HG03060 (cell line): Measurements from ENCODE around the gene GDF10.

Source experiments
- ATAC-seq: cut with Tn5 transposase; IDR thresholded peaks from one replicate; pipeline ENCODE4 v1.9.1; 2021; ENCODE audit warnings: low read depth, moderate number of reproducible peaks; ENCODE audit not compliant: unreplicated experiment

The GDF10 gene

GRCh38 chr10:47299611-47300428 is at the start of gene GDF10:
GDF10 (plus strand) TSS chr10:47300197; CDS start chr10:47300652, 455 bp downstream.
- ATAC-seq = no peak

DNA sequence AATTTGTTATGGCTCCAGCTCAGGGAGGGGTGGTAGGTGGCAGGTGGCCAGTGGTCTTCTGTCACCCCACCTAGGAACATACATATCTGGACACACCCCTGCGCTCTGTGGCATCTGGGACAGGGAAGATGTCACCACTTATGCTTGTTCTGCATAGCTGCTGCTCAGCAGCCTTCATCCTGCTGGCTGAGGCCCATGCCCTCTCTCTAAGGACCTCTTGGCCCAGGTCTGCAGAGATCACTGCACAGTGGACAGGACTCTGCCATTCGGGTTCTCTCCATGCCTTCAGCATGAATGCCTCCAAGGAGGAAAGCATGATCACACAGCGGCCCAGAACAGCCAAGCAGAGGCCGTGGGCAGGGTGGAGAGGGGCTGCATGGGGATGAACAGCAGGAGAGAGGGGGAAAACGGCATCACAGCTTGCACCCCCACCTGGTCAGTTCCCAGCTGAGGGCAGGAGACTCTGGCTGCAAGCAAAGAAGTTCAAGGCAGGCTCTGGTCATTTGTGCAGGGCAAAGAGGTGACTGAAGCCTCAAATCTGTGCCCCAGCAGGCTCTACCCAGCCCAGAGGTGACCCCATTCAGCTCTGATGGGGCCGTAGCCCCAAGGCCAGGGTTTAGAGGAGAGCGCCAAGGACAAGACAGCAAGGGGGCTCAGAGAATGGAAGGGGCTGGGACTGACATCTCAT is 47.8 kb upstream of the GDF10 start:
- ATAC-seq = no peak

DNA sequence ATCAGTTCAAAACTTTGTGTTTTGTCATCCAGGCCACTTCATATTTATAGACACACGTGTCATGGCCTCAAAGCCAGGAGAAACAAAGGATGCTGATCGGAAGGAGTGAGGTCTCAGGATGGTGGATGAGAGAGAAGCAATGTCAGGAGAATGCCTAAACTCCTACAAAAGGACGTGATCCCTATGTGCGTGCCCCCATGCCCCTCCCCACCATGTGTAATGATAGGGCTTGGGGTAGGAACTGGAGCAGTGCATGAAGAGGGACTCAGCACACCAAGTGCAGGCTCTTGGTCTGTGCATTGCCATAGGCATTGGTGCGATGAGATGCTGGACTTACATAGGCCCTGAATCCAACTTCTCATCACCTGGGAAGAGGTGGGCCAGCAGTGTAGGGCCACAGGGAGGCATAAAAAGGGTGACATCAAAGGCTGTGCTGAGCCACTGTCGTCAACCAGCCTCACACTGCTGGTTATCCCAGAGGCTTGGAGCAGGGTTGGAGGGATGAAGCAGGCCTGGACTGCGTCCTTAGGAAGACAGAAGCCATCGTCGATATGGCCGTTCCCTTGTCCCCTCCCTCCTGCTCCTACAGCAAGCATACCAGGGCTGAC is 46.9 kb upstream of the GDF10 start:
- no peak for ATAC-seq

DNA sequence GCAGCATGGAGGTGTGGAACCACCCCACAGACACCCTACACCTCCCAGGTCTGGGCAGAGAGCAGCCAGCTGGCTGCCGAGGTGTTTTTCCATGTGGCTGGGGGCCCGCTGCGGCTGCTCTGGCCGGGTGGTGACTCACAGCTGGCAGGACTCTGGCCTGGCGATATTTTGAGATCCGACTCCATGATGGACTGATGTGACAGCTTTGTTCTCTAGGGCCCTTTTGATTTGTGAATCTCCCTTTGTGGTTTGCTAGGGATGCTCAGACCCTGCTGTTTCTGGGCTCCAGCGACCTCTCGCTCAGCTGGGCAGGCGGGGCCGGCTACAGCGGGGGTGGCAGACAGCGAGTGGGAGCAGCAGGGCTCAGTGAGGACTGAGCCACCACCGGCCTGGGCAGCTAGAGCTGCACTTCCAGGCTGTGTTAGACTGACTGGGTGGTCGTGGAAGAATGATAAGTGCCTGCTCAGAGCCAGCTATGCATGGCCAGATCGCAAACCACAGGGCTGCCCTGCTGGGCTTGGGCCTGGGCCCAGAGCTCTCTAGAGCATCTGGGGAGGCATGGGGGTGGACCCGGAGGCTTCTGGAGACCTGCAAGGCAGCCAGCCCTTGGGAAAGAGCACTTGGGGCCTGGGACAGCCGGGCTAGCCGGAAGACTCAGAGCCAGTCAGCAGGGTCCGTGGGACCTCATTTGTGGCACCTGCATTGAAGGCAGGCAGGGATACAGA is 46.2 kb upstream of the GDF10 start:
- no peak for ATAC-seq

DNA sequence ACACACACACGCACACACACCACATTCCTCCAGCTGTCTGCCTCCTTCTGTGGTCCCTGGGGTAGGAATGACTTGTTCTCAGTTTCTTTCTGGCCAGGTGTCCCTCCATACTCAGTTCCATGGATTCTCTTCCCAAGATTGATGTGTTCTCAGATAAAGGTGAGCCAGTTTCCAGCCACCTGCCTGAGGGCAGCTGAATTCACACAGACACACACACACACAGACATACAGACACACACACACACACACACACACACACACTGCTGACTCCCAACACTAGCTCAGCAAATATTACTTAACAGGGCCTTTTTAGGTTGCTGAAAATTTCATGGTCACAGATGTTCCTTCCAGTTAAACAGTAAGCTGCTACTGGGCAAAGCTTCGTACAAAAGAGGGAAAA is 45.4 kb upstream of the GDF10 start:
- ATAC-seq = no peak

GRCh38 chr10:47255033-47255813 is 44.8 kb upstream of the GDF10 start:
- no peak for ATAC-seq

DNA sequence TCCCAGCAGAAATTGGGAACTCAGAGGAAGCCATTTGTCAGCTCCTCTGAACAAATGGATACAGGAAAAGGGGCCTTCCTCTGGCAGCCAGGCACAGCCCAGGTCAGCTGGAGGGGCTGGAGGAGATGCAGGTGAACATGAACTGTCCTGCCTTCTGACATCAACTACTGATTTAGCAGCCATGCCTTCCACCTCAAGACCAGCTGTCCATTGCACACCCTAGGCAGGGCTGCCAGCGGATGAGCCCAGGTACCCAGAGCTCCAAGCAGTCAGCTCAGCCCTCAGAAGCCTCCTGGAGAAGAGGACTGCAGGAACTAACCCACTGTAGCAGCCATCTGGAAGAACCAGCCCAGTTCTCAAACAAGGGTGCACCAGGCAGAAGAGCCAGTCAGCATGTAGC is 44.1 kb upstream of the GDF10 start:
- no peak for ATAC-seq

- ATAC-seq = no peak
These were observed 43.2 kb upstream of the GDF10 start for GRCh38 chr10:47256751-47257336.

DNA sequence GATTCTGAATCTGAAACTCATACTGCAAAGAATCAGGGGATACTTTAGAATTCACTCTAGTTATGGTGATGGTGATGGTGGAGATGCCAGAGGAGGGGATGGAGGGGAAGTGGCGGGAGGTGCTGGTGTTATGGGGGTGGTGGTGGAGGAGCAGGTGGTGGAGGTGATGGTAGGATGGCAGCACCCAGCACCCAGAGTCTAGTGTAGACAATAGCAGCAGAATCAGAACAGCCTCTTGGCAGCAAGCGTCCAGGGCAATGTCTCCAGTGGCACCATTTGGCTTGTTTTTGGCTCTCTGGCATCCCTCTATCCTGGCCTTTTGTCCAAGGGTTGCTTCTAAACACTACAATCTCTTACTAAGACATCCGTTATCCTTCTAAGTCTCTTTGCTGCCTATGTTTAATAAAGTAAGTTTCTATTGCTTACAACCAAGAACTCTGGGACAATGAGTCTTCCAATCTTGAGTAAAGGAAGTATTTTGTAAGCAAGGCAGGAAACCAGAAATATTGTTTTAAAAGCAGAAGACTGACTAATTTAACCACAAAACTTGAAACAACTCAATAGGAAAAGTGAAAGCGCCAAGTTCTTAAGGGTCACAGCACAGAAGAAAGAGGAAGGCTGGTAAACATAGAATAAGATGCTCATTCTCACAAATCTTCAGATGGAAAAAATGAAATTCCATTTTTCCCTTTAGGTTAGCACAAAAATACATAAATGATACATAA is 42.4 kb upstream of the GDF10 start:
- no peak for ATAC-seq

DNA sequence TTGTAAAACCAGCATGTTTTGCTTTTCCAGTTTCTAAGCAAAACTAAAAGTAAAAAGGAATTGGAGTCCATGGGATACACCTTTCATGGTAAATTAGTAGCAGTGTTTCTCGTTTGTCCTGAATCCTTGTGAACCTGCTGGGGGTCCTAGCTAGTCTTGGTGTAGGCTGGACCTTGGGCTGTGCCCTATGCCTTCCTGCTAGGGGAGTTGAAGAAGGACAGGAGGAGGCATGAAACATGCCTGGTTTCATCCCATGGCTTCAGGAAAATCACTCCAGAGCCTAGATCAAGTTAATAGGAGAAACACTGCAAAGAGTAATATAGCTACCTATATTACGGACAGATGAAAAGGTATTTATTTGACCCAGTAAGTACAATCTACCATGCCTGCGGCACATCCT is 41.1 kb upstream of the GDF10 start:
- ATAC-seq = no peak

GRCh38 chr10:47259466-47259865 is 40.5 kb upstream of the GDF10 start:
- ATAC-seq = no peak

- no peak for ATAC-seq
These were observed 39.4 kb upstream of the GDF10 start for GRCh38 chr10:47260505-47261111.

DNA sequence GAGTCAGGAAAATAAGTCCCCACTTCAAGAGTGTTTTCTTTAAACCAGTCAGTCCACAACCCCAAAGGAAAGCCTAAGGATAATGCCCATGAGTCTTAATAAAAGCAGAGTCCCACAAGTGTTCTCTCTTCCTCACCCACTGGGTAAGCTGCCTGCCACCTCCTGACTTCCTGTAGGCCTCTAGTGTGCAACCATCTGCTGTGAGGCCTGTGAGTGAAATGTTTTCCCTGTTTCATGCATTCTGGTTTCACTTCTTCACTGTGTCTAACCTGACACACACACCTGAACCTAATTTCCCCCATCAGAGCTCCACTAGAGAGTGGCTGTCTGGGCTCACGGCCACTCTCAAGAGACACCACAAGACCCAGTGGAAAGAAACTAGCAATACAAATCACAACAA is 38.9 kb upstream of the GDF10 start:
- peak; percentile 83 for ATAC-seq

GRCh38 chr10:47261556-47261955 is 38.4 kb upstream of the GDF10 start:
- ATAC-seq = no peak

- ATAC-seq = no peak
These were observed 37.1 kb upstream of the GDF10 start for GRCh38 chr10:47262606-47263533.

GRCh38 chr10:47264797-47265281 is 35.2 kb upstream of the GDF10 start:
- no peak for ATAC-seq

- ATAC-seq = no peak
These were observed 33.4 kb upstream of the GDF10 start for GRCh38 chr10:47266602-47267001.

GRCh38 chr10:47268696-47269095 is 31.3 kb upstream of the GDF10 start:
- no peak for ATAC-seq
